ENCODE data around the gene MBD1.
"Not testable (repeated sequence)": the region's sequence is repeated elsewhere in the genome, so short reads cannot be mapped to it uniquely, and the experiment has no call there.

Gene MBD1

GRCh38 chr18:50289108-50289443 is 7.8 kb upstream of the MBD1 start:
- no peak for DNase-seq (ENCODE audit: low read depth)

GRCh38 chr18:50288348-50289107 is 7.2 kb upstream of the MBD1 start:
- not testable (repeated sequence) for DNase-seq (ENCODE audit: low read depth)

GRCh38 chr18:50287441-50288347 is 6.4 kb upstream of the MBD1 start, which contains the start of gene CXXC1:
TSS of gene CXXC1 (minus strand) at chr18:50287692. CDS start at chr18:50287589, 103 bp downstream.
- peak; percentile 99 for DNase-seq (ENCODE audit: low read depth)

- DNase-seq (ENCODE audit: low read depth): peak; percentile 14
Observed at GRCh38 chr18:50287028-50287440, 5.7 kb upstream of the MBD1 start.

GRCh38 chr18:50286391-50287027 is 5.2 kb upstream of the MBD1 start:
- peak; percentile 83 for DNase-seq (ENCODE audit: low read depth)

GRCh38 chr18:50285631-50286321 is 4.5 kb upstream of the MBD1 start:
- DNase-seq (ENCODE audit: low read depth): no peak

- no peak for DNase-seq (ENCODE audit: low read depth)
Observed at GRCh38 chr18:50285071-50285470, 3.7 kb upstream of the MBD1 start.

- peak; percentile 69 for DNase-seq (ENCODE audit: low read depth)
Observed at GRCh38 chr18:50284255-50284885, 3.0 kb upstream of the MBD1 start.

GRCh38 chr18:50283469-50284209 is 2.3 kb upstream of the MBD1 start:
- DNase-seq (ENCODE audit: low read depth): no peak

GRCh38 chr18:50282521-50283335 is 1.4 kb upstream of the MBD1 start:
- no peak for DNase-seq (ENCODE audit: low read depth)

GRCh38 chr18:50281972-50282520 is 723 bp upstream of the MBD1 start:
- DNase-seq (ENCODE audit: low read depth): no peak

GRCh38 chr18:50280707-50281294 is 522 bp downstream of the MBD1 start:
- no peak for DNase-seq (ENCODE audit: low read depth)

- no peak for DNase-seq (ENCODE audit: low read depth)
Observed at GRCh38 chr18:50279752-50280151, 1.6 kb downstream of the MBD1 start.

- peak; percentile 85 for DNase-seq (ENCODE audit: low read depth)
Observed at GRCh38 chr18:50277942-50278341, 3.4 kb downstream of the MBD1 start.

GRCh38 chr18:50276452-50276851 is 4.9 kb downstream of the MBD1 start:
- DNase-seq (ENCODE audit: low read depth): no peak

- no peak for DNase-seq (ENCODE audit: low read depth)
Observed at GRCh38 chr18:50275503-50276036, 5.8 kb downstream of the MBD1 start.

GRCh38 chr18:50274941-50275340 is 6.4 kb downstream of the MBD1 start:
- DNase-seq (ENCODE audit: low read depth): no peak

GRCh38 chr18:50274044-50274442 is 7.3 kb downstream of the MBD1 start:
- DNase-seq (ENCODE audit: low read depth): no peak
